Measurements from ENCODE around the gene SMAD2.
A peak's percentile ranks its signal among the peaks of the same experiment; 100 is the strongest.

Gene SMAD2

GRCh38 chr18:47876813-47877212, 53.6 kb downstream of the SMAD2 start:
- no peak for DNase-seq (ENCODE audit: low read depth)
- H3K4me3 ChIP-seq (ENCODE audit: low read length) = no peak overlapping the region
- no peak for TF ChIP-seq CTCF (conservative IDR thresholded peaks at IDR 0.05; ENCODE audit: low read depth, low read length)

GRCh38 chr18:47873625-47874024, 56.8 kb downstream of the SMAD2 start:
- no peak for TF ChIP-seq CTCF (conservative IDR thresholded peaks at IDR 0.05; ENCODE audit: low read depth, low read length)
- no peak for DNase-seq (ENCODE audit: low read depth)
- H3K4me3 ChIP-seq (ENCODE audit: low read length) = no peak overlapping the region

- TF ChIP-seq CTCF (conservative IDR thresholded peaks at IDR 0.05; ENCODE audit: low read depth, low read length) = no peak
- no peak for DNase-seq (ENCODE audit: low read depth)
These were observed 58.0 kb downstream of the SMAD2 start for GRCh38 chr18:47872426-47872825.

GRCh38 chr18:47871288-47871687, 59.2 kb downstream of the SMAD2 start:
- TF ChIP-seq CTCF (conservative IDR thresholded peaks at IDR 0.05; ENCODE audit: low read depth, low read length) = no peak
- DNase-seq (ENCODE audit: low read depth) = no peak
- no peak overlapping the region for H3K4me3 ChIP-seq (ENCODE audit: low read length)

More at GRCh38 chr18:47872426-47872825, 58.0 kb downstream of the SMAD2 start:
- no peak overlapping the region for H3K4me3 ChIP-seq (ENCODE audit: low read length)

GRCh38 chr18:47870605-47871004, 59.9 kb downstream of the SMAD2 start:
- no peak overlapping the region for H3K4me3 ChIP-seq (ENCODE audit: low read length)

GRCh38 chr18:47868744-47869143, 61.7 kb downstream of the SMAD2 start:
- no peak for DNase-seq (ENCODE audit: low read depth)
- no peak overlapping the region for H3K4me3 ChIP-seq (ENCODE audit: low read length)
- TF ChIP-seq CTCF (conservative IDR thresholded peaks at IDR 0.05; ENCODE audit: low read depth, low read length) = no peak

More at GRCh38 chr18:47870605-47871004, 59.9 kb downstream of the SMAD2 start:
- peak; percentile 18 for TF ChIP-seq CTCF (conservative IDR thresholded peaks at IDR 0.05; ENCODE audit: low read depth, low read length)
- no peak for DNase-seq (ENCODE audit: low read depth)

- no peak for DNase-seq (ENCODE audit: low read depth)
- no peak for TF ChIP-seq CTCF (conservative IDR thresholded peaks at IDR 0.05; ENCODE audit: low read depth, low read length)
- no peak overlapping the region for H3K4me3 ChIP-seq (ENCODE audit: low read length)
These were observed 65.3 kb downstream of the SMAD2 start for GRCh38 chr18:47865183-47865582.

Measured in retinal pigment epithelial cell (primary cell).